OCI-M2 (cell line): ENCODE measurements around the gene PPM1M.
A peak's percentile ranks its signal among the peaks of the same experiment; 100 is the strongest.

Experiments used
- DNase-seq: peaks from one replicate; lab custom pipeline; 2025; ENCODE audit not compliant: unreplicated experiment; lab: John Stamatoyannopoulos, UW

The PPM1M gene

DNA sequence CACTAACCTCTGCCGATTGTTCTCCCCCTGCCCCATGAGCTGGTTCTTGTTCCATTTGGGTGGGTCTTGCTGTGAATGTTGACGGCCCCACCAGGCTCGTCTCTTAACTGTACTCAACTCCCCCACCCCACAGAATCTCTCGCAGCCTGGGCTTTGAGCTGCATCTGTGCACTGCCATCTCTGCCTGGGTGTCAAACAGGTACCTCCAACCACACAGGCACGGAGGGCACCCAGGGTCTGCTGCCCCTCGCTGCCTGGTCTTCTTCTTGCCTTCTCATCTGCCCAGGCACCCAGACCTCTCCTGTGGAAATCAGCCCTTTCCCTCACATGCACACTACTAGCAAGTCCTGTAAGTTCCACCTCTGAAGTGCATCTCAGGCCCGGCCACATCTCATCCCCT lies 30.2 kb upstream of the PPM1M start:
- DNase-seq, result no peak

DNA sequence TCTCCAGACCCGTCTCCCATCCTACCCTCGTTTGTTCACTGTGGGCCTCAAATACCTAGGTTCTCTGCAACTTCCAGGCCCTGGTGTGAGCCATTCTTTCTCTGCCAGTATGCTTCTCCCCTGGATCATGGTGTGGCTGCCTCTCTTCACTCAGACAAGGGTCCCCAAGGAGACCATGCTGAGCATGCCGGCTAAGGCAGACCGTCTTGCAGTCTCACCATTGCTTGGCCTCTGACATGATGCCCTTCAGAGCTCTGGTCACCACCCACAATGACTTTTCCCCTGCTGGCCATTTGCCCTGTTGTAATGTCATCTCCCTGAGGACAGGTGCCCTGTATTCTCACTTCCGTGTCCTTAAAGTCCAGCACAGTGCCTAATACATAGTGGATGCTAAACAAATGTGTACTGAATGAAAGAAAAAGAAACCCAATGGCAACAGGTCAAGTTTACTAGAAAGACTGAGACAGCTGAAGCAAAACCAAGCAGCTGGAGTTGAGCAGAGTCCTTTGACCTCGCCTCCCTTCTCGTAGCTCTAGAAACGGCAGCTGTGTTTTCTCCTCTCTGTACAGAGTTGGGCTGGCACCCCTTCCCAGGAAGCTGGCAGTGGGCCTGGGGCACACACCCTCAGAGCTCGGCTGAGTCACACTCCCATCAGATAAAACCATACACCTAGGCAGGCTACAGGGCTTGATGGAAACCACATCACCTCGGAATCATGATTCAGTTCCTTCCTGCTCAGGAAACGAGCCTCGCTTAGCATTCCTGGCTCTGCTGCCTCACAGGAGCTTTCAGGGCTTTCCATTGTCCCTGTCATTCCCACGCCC lies 28.8 kb upstream of the PPM1M start:
- no peak for DNase-seq

DNA sequence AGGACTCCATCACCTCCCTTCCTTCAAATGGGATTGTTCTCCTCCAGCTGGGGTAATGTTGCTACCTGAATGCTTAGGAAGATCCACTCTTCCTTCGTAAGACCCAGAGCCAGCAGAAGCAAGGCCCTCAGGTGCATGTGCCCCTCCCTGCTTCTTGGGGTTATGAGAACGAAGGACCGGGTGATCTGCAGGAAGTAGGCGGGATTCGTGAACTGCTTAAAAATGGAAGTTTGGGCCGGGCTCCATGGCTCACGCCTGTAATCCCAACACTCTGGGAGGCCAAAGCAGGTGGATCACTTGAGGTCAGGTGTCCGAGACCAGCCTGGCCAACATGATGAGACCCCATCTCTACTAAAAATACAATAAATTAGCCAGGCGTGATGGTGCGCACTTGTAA lies 28.2 kb upstream of the PPM1M start:
- DNase-seq, result no peak

DNA sequence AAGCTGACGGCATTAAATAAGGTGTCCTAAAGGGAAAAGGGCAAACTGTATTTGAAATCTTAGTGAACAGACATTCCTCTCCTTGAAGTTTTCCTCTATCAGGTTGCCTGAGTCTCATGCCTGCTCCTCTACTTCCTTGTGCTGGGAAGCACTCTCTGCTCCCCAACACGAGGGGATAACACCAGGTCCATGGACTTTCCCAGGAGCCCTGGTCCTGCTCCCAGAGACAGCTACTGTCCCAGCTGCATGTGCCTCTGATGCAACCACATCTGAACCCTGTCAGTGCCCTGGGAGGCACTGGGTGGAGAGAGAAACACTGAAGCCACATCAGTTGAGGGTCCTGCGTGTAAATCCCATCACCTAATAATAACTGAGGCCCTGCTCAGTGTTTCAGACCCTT lies 27.5 kb upstream of the PPM1M start:
- no peak for DNase-seq

DNA sequence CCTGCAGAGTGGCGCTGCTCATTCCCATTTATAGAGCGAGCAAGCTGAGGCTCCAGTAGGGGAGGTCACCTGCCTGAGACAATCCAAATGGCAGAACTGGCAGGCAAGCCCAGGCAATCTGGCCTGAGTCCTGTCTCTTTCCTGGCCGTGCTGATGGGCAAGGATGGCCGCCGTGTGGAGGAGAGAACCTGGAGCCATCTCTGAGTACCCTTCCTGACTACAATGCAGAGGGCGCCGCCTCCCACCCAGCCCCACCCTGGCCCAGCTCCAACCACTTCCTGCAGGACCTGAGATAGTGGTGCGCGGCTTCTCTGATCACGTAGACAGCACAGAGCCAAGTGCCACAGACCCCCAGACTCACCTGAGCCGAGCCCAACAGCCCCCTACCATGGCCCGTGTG lies 27.1 kb upstream of the PPM1M start:
- DNase-seq, result no peak

DNA sequence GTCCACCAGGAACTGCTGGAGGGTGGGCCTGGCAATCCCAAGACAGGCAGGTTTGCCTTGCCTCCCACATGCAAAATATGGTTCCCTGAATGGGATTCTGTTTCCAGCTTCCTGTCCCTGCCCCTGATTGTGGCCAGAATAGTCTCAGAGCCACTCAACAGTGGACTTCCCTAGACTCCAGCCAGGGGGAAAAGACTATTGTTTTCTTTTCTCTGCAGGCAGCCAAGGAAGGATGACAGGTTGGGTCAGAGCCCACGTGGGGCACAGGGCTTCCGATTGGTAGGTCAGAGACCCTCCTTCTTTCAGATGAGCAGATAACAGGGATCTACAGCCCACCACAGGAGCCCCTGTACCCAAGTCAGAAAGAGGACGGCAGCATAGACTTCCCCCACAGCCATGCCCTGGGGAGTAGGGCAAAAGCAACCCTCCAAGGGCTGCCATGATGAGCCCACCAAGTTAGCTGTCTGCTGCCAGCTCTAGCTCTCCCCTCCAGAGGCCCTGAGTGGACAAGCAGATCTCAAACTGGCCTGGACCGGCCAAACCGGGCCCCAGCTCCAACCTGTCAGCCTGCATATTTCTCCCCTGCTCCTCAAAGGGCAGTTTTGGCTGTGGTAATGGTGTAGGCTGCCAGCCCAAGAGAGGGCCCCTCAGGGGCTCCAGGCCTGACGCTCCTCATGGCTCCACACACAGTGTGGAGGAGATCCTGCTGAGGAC lies 26.5 kb upstream of the PPM1M start:
- DNase-seq, result no peak

DNA sequence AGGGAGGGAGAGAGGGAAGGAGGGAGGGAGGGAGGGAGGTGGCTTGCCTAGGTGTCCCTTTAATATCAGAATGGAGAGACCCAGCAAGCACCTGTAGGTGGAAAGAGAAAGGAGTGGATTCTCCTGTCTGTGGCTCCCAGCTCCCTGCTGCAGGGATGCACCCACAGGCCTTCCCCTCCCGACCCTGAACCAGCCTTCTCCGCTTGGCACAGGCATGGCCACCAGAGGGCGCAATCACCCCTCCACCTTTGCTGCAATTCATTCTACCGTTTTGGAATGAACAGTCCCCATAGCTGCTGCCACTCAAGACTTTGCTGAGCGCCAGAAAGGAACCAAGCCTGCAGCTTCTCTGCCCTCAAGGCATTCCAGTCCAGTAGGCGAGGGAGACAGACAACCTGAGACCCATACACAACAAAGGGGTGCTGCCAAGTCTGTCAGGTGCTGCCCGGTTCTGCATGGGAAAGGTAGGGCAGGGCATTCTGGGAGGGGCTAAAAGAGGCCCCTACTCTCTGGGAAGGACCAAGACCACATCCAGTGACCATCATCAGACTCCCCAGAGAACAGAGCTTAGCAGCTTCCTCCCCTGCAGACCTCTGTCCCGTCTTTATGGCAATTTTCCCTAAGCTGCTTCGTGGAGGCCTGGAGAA lies 25.1 kb upstream of the PPM1M start:
- peak; percentile 26 for DNase-seq

DNA sequence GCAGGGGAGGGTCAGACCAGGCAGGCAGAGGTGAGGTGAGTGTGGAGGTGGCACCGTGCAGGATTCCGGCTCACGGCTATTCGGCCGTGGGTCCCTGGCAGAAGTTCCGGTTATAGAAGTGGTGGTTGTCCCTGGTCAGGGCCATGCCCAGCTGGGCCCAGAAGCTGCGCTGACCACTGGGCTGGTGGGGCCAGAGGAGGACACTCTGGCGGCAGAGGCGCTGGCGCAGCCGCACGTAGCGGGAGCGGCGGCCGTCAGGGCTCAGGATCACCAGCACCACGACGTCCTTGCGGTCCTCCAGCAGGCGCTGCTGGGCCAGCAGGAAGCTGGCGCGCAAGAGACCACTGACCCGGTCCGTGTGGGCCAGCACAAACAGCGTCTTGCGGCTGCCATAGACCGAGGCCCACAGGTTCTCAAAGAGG lies 24.4 kb upstream of the PPM1M start:
- DNase-seq, result no peak

DNA sequence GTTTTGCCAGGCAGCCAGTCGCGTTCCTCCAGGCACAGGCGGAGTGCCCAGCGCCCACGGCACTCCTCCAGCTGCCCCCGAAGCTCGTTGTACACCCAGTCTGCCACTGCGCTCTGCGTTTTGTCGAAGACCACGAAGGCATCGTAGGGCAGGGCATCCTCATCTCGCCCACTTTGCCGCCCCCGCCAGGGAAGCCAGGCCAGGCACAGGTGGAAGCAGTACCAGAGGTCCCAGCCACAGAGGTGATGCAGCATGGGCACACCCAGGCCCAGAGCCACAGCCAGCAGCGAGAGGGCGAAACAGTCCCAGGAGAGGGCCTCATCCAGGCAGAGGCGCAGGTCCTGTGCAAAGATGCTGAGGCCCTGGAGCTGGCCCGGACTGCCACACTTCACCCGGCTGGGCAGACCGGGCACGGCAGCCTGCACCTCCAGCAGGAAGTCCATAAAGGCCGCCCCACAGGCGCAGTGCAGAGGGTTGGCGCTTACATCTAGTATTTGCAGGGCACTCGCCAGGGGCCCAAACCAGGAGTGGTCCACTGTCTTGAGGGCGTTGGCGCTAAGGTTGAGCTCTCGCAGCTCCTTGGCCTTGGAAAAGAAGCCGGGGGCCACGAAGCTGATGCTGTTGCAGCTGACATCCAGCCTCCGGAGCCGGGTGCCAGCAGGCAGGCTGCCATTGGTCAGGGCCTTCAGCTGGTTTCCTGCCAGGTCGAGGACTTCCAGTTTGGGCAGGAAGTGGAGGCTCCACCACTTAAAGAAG lies 23.8 kb upstream of the PPM1M start:
- no peak for DNase-seq

DNA sequence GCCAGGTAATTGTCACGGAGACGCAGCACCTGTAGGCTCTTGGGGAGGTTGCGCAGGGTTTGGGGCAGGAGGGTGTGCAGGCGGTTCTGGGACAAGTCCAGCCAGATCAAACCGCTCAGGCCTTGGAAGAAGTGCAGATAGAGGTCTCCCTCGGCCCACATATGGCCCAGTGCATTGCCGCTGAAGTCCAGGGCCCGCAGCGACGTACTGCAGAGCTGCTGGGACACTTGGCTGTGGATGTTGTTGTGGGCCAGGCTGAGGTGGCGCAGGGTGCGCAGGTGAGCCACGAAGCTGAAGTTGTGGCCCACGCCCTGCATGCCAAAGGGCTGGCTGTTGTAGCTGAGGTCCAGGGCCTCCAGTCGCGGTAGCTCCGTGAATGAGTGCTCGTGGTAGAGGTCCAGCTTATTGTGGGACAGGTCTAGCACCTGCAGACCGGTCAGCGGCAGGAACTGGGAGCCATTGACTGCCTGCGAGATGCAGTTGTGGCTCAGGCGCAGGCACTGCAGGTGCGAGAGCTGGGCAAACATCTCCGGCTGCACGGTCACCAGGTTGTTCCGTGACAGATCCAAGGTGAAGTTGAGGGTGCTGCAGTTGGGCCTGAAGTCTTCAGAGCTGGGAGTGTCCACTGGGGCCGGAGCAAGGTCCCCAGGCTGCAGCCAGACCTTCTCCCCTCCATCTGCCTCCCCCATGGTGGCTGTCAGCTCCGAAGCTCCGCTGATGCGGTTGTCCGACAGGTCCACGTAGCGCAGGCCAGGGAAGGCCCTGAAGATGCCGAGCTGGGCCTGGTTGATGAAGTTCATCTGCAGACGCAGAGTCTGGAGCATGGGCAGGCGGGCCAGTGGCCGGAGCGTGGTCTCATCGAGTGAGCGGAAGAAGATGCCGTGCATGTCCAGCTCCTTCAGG lies 23.0 kb upstream of the PPM1M start:
- DNase-seq, result no peak

DNA sequence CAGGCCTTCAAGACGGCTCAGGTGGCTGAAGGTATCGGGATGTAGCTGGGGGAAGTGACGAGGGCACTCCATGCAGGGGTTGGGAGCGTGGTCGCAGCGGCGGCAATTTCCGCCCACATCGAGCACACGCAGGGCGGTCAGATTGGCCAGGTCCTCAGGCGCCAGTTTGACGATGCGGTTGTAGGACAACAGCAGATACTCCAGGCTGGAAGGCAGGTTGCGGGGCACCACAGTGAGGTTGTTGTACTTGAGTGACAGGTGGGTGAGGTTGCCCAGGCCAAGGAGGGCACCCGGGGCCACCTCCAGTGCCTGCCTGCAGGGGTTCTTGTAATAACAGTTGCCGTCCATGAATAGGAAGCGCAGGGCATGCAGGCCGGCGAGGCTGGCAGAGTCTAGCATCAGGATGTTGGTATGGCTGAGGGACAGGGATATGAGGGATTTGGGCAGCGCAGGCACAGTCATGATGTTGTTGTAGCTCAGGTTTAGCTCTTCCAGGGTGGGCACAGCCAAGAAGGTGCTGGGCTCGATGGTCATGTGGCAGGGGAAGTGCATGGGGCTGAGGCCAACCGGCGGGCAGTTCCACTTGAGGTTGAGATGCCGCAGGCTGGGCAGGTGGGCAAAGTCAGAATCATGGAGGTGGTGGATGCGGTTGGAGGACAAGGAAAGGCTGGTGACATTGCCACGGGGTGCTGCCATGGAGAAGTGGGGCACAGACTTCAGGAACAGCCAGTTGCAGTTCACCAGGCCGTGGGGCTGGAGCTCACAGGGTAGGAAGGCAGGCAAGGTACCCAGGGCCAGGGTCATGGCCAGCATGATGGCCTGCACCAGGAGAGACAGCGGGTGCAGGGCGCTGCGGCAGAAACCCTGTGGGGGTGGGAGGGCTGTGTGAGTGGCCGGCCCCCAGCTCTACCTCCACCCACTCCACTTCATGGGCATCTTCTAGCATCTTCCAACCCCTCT lies 21.8 kb upstream of the PPM1M start:
- DNase-seq, result no peak

DNA sequence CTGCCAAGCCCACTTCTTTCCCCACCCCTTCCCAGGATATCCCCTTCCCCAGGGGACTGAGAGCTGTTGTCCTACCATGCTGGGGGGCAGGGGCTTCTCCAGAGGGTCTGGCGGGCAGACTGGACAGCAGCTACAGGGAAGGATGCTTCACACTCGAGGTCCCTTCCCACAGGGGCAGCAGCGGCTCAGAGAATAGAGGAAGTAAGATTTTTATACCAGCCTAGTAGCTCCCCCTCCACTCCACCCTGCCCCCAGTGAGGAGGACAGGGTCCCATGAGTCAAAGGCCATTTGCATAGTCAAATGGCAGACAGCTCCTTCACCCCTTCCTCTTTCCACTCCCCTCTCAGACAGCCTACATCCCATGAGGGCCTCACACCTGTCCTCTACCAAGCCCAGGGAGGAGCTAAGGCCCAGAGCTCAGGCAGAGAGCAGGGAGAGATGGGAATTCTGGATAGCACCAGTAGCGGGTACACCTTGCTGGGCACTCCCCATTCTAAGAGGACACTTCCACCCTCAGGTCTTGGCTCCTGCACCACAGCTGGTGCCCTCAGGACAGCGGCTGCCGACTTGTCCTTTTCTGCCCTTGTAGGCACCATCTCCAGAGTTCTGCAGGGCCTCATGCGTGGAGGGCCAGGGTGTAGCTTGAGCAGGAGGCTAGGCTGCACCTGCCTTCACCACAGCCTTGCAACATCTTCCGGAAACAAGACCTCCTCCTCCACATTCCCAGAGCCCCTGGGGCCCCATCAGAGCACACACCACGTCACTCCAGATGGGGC lies 19.9 kb upstream of the PPM1M start, which contains the start of gene TLR9:
TLR9 (minus strand) TSS at position 194 of the 777 bp plus-strand sequence; CDS start at position 78, 116 bp downstream.
- no peak for DNase-seq

DNA sequence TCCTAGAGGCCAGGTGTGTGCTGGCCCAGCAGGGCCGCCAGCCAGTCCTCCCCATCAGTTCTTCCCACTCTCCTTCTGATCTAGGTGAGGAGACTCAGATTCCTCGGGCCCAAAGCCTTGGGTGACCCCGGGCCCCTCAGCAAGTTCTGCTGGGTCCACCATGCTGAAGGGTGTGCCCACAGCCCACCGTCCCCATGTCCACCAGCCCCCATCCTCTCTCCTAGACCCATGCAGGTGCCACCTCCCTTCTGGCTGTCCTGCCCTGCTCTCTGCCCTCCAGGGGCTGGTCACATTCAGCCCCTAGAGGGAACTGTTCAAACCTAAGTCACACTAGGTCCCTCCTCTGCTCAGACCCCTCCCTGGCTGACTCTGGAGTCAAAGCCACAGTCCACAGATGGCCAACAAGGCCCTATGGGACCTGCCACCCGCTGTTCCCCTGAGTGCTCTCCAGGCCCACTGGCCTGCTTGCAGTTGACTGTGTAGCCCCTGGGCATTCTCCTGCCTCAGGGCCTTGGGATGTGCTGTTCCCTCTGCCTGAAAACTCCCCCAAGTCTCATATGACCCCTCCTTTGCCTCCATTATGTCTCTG lies 19.2 kb upstream of the PPM1M start:
- DNase-seq, result no peak

DNA sequence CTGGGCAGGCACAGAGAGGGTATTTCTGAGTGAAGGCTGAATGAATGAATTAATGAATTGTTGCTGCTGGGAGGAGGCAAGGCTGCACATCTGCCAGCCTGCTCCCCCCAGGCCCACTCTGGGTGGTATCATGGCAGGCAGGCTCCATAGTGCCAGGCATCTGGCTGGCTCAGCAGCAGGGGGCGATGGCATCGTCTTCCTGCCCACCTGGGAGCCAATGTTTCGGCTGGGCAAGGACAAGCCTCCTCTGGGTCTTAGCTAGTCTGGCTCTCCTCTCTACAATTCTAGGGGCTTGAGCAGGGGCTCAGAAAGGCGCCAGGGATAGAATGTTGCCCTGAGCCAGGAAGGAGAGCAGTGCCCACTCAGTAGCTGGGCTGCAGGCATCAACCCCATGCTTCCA lies 18.4 kb upstream of the PPM1M start:
- DNase-seq, result no peak

DNA sequence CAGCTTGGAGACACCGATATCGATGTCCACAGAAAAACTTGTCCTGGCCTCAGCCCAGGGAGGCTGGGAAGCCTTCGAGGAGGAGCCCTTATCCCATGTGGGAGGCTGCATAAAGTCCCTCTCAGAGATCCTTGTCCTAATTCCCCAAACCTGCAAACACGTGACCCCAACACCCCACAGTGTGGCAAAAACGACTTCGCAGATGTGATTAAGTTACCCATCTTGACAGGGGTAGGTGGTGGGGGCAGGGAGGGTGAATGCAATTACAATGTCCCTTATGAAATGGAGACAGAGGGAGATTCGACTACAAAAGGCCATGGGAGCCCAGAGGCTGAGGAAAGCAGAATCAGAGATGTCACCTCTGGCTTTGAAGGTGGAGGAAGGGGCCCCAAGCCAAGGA lies 17.8 kb upstream of the PPM1M start:
- DNase-seq, result no peak

DNA sequence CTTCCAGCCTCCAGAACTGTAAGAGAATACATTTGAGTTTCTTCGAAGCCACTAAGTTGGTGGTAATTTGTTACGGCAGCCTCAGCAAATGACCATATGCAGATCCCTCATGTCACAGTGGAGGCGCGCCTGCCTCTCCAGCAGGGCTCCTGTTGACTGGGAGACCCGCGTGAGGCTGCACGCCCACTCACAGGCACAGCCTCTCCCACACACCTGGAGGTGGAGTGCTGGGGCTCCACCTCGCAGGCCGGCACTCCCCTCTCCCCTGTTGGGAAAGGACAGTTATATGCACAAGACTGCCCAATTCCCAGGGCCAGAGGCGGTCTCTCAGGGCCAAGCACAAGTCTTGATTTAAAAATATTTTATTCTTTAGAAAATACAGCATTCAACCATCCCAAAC lies 17.3 kb upstream of the PPM1M start:
- DNase-seq, result no peak

DNA sequence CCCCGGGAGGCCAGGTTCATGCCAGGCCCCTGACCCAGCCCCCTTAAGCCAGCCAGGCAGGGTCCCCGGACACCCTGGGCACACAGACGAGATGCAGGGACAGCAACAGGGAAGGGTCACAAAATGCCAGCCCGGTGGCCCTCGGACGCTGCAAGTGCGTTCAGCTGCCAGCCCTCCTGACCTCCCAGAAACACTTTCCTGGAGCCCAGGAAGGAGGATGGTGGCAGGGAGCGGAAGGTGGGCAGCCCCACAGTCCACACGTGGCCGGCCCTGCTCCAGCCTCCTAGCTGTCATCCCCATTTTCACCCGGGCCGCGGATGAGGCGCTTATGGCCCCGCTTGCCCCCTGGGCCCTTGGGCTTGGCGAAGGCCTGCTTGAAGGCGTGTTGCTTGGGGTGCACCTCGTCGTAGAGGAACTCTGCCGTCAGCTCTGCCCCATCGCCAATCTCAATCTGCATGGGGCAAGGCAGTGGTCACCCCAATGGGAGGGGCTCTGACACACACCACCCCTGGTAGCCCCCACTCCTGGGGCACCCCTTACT lies 16.7 kb upstream of the PPM1M start:
- DNase-seq, result no peak

DNA sequence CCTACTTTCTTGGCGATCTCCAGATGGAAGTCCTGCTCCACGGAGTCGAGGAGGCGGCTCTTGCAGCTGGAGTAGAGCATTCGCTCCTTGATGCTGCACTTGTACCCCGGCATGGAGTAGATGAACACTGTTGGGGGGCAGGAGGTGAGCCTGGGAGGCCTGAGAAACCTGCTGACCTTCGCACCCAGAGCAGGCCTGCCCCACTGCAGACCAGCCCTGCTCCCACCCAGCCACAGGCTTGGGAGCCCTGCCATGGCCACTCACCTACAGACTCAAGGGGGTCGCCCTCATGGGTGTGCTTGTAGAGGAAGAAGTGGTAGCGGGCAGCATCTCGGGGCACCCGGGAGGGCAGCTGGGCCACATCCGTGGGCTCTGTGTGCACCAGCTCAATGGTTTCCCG lies 15.9 kb upstream of the PPM1M start:
- DNase-seq, result no peak
